ENCODE measurements around the gene CD99L2. TPM values are rescaled to one million over a fixed set of nuclear protein-coding genes. Genes with fewer than 3 reads are reported as not detected.

Gene CD99L2, protein sequence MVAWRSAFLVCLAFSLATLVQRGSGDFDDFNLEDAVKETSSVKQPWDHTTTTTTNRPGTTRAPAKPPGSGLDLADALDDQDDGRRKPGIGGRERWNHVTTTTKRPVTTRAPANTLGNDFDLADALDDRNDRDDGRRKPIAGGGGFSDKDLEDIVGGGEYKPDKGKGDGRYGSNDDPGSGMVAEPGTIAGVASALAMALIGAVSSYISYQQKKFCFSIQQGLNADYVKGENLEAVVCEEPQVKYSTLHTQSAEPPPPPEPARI
- total RNA-seq (2022) = 37.6 and 42.4 TPM in 2 replicates
- percentile 69 among the genes with signal in this experiment for Bru-seq, nascent RNA
- BruChase-seq, experiment 1, labeled RNA remaining after a 6-hour chase = percentile 68 among the genes with signal in this experiment
- BruChase-seq, experiment 2, labeled RNA remaining after a 2-hour chase = percentile 66 among the genes with signal in this experiment
- long read RNA-seq, transcript CD99L2-203 (11 exons, 3,604 nt) = major isoform, 25 of 50 reads
- long read RNA-seq, partial matches to known transcripts = 6 of 50 reads
- long read RNA-seq, other reads (novel, unspliced or antisense) = 19 of 50 reads

DNA sequence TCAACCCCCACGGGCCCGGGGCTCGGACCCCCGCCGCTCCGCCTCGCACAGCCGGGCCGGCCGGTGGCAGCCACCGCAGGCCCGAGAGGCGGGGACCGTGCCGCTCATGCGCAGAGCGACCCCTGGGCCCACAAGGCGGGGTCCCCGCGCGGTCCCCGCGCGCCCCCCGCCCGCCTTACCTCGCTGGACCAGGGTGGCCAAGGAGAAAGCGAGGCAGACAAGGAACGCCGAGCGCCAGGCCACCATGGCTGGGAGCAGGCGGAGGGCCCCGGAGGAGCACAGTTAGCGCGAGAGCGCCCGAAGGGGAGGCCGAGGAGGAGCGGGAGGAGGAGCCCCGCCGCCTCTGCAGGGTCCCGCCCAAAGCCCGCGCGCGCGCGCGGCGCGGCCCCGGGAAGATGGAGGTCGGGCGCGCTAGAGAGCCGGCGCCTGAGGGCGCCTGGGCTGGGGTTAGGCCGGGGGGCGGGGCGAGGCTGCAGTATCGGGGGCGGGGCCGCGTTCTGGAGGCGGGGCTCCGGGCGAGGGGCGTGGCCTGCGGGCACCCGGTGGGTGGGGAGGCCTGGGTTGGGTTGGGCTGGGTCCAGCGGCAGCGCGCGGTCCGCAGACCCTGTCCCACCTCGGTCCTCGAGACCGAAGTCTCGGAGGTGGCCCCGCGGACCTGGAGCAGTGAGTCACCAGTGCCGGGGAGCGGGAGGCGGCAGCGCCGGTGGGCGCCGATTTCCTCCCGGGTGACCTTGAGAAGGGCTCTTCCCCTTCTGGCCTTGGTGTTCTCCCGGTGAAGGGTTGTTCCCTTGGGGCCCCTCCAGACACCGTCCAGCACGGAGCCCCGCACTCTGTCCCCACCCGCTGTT lies at the start of gene CD99L2:
Gene CD99L2 (minus strand): TSS at position 326 of the 848 bp plus-strand sequence. CDS start 80 bp downstream, at position 246.
- ChIA-PET CTCF (no interaction called here), POLR2A (interaction anchor here (1.9 kb wide), 1 partner anchor 55 kb away, joined by 8 read pairs; no protein-coding TSS in a partner anchor)
- no peaks in the 10 kb centered on the region for H3K27me3 Mint-ChIP-seq (ENCODE audit: insufficient read depth, unreplicated experiment)
- no peak within 1 kb of the TSS for H3K27ac Mint-ChIP-seq (ENCODE audit: low read depth, unreplicated experiment)
- H3K4me3 Mint-ChIP-seq (ENCODE audit: unreplicated experiment) = peak within 1 kb of the TSS; percentile 67
- intact Hi-C loops (cut with micrococcal nuclease) = loop anchor here (1.0 to 5.0 kb wide), 4 partner anchors 56 to 184 kb away; partner anchors contain the start of gene HMGB3
- BruUV-seq (replicated peaks) = no TSS peak
- H3K4me1 Mint-ChIP-seq (ENCODE audit: insufficient read depth, unreplicated experiment) = no peaks in the 10 kb centered on the region
- TF ChIP-seq, protein P1, sequence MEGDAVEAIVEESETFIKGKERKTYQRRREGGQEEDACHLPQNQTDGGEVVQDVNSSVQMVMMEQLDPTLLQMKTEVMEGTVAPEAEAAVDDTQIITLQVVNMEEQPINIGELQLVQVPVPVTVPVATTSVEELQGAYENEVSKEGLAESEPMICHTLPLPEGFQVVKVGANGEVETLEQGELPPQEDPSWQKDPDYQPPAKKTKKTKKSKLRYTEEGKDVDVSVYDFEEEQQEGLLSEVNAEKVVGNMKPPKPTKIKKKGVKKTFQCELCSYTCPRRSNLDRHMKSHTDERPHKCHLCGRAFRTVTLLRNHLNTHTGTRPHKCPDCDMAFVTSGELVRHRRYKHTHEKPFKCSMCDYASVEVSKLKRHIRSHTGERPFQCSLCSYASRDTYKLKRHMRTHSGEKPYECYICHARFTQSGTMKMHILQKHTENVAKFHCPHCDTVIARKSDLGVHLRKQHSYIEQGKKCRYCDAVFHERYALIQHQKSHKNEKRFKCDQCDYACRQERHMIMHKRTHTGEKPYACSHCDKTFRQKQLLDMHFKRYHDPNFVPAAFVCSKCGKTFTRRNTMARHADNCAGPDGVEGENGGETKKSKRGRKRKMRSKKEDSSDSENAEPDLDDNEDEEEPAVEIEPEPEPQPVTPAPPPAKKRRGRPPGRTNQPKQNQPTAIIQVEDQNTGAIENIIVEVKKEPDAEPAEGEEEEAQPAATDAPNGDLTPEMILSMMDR (IDR thresholded peaks at IDR 0.05; ENCODE audit: unreplicated experiment) = no peak
- peaks cover 5% of the 10 kb centered on the region for H3K36me3 Mint-ChIP-seq (ENCODE audit: insufficient read depth, unreplicated experiment)
- peak; percentile 84 for DNase-seq (ENCODE audit: unreplicated experiment)
- H3K9me3 Mint-ChIP-seq (ENCODE audit: unreplicated experiment) = no peaks in the 10 kb centered on the region

DNA sequence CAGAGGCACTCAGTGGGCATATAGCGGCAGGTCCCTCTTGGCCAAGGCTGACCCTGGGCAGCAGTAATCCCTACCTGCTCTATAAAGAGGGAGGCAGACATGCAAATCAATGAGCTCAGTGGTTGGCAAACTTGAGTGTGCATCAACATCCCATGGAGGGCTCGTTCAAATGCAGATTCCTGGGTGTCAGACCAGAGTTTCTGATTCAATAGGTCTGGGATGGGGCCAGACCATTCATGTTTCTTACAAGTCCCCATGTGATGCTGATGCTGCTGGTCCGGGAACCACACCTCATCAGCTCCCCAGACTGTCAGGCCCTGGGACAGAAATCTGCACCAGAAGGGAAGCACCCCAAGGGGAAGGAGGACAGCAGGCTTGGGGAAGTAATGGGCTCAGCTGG lies 45.8 kb upstream of the CD99L2 start:
- no peaks in the 10 kb centered on the region for H3K4me1 Mint-ChIP-seq (ENCODE audit: insufficient read depth, unreplicated experiment)
- no peak overlapping the region for H3K27ac Mint-ChIP-seq (ENCODE audit: low read depth, unreplicated experiment)
- H3K36me3 Mint-ChIP-seq (ENCODE audit: insufficient read depth, unreplicated experiment) = no peaks in the 10 kb centered on the region
- TF ChIP-seq, protein P1 (IDR thresholded peaks at IDR 0.05; ENCODE audit: unreplicated experiment) = no peak
- intact Hi-C loops (cut with micrococcal nuclease) = no loop called here
- no TSS peak for BruUV-seq (replicated peaks)
- no peaks in the 10 kb centered on the region for H3K27me3 Mint-ChIP-seq (ENCODE audit: insufficient read depth, unreplicated experiment)
- no peaks in the 10 kb centered on the region for H3K9me3 Mint-ChIP-seq (ENCODE audit: unreplicated experiment)
- ChIA-PET POLR2A (interaction anchor here (0.6 kb wide), 1 partner anchor 10 kb away, joined by 3 read pairs; no protein-coding TSS in a partner anchor), CTCF (no interaction called here)
- H3K4me3 Mint-ChIP-seq (ENCODE audit: unreplicated experiment) = no peak overlapping the region
- DNase-seq (ENCODE audit: unreplicated experiment) = no peak

GRCh38 chrX:150942942-150943594 lies 44.6 kb upstream of the CD99L2 start:
- Mint-ChIP-seq H3K27ac (ENCODE audit: low read depth, unreplicated experiment) (no peak overlapping the region), H3K27me3 (ENCODE audit: insufficient read depth, unreplicated experiment) (no peaks in the 10 kb centered on the region), H3K36me3 (ENCODE audit: insufficient read depth, unreplicated experiment) (no peaks in the 10 kb centered on the region), H3K4me3 (ENCODE audit: unreplicated experiment) (no peak overlapping the region), H3K4me1 (ENCODE audit: insufficient read depth, unreplicated experiment) (no peaks in the 10 kb centered on the region), H3K9me3 (ENCODE audit: unreplicated experiment) (no peaks in the 10 kb centered on the region)
- TF ChIP-seq, protein P1 (IDR thresholded peaks at IDR 0.05; ENCODE audit: unreplicated experiment) = no peak
- DNase-seq (ENCODE audit: unreplicated experiment) = no peak
- BruUV-seq (replicated peaks) = no TSS peak
- intact Hi-C loops (cut with micrococcal nuclease) = no loop called here
- CTCF ChIA-PET = no interaction called here
- POLR2A ChIA-PET = no interaction called here
